HG02938 (cell line): ENCODE measurements around the gene RPL39L.

Source experiments
- ATAC-seq: cut with Tn5 transposase; IDR thresholded peaks from one replicate; pipeline ENCODE4 v1.9.1; 2021; ENCODE audit warnings: mild to moderate bottlenecking, moderate library complexity; ENCODE audit not compliant: unreplicated experiment

RPL39L gene

DNA sequence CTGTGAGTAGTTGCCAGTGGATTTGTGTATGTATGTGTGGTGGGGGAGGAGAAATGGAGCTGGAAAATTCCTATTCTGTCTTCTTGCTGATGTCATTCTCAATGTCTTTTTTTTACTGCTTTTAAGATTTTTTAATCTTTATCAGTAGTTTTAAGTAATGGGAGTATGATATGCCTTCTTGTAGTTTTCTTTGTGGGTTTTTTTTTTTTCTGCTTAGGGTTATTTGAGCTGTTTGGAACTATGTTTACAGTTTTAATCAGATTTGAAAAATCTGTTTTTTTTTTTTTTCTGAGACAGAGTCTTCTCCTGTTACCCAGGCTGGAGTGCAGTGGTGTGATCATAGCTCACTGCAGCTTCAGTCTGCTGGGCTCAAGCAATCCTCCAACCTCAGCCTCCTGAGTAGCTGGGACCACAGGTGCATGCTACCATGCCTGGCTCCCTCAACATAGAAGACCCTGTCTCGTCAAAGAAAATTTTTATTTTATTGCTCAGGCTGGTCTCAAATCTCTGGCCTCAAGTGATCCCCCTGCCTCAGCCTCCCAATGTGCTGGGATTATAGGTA lies 37.1 kb downstream of the RPL39L start:
- no peak for ATAC-seq

DNA sequence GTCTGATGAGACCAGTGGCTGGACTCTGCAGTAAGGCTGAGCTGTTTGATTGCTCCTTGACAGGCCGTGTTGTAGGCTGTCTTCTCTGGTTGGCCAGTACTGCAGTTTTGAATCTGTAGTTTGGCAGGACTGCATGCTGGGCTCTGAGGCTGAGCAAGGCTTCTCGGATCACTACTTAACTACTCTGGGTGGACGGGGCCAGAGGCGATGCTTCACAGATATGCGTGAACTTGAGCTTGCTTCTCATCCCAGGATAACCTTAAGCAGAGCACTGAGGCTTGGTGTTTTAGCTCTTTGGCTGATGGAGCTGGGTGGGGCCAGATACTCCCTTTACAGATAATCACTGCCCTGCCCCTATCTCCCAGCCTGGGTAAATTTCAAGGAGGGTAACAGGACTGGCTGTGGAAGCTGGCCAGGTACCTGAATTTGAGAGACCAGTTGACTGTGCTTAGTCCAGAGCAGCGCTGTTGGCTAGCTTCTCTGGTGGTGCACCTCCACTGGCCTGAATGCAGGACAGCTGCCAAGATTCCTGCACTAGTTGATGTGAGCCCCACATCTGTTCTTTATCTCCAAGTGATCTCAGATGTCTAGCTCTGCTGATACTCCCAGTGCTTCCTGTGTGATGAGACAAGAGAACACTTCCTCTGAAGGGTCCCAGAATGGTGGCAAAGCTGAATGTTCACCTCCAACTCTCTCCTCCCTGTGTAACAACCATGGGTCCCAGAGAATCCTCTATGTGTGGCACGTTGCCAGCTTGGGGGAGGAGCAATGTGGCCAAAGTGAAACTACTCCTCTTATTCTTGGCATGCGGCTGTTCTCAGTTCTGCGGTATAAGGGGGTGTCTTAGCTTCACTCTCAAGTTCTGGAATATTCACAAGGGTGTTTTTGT lies 37.9 kb downstream of the RPL39L start:
- no peak for ATAC-seq

DNA sequence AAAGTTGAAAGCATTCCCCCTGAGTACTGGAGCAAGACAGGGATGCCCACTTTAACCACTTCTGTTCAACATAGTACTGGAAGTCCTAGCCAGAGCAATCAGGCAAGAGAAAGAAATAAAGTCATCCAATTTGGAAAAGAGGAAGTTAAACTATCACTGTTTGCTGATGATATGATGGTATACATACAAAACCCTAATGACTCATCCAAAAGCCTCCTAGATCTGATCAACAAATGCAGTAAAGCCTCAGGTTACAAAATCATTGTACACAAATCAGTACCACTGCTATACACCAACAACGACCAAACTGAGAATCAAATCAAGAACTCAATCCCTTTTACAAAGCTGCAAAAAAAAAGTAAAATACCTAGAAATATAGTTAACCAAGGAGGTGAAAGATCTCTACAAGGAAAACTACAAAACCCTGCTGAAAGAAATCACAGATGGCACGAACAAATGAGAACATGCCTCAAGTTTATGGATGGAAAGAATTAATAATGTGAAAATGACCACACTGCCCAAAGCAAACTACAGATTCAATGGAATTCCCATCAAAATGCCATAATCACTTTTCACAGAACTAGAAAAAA lies 40.3 kb downstream of the RPL39L start:
- no peak for ATAC-seq

DNA sequence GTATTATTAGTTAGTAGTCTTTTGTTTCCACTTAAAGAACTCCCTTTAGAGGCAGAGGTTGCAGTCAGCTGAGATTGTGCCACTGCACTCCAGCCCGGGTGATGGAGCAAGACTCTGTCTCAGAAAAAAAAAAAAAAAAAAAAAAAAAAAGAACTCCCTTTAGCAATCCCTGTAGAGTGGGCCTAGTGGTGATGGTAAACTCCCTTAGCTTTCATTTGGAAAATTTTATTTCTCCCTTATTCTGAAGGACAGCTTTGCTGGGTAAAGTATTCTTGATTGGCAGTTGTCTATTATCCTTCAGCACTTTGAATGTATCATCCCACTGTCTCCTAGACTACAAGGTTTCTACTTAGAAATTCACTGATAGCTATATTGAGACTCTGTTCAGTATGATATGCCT lies 46.0 kb downstream of the RPL39L start:
- ATAC-seq = no peak

- no peak for ATAC-seq
Measured at GRCh38 chr3:187088701-187089100, 50.6 kb downstream of the RPL39L start.

DNA sequence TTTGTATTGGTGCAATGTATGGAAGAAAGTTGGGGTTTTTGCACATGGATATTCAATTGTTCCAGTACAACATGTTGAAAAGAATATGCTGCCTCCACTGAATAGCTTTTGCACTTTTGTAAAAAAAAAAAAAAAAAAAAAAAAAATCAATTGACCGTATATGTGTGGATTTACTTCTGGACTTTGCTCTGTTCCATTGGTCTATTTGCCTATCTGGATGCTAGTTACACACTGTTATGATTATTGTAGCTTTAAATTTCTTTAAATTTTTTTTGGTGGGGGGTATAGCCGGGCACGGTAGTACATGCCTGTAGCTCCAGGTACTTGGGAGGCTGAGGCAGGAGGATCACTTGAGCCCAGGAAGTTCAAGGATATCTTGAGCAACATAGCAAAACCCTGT lies 52.5 kb downstream of the RPL39L start:
- no peak for ATAC-seq

- ATAC-seq = no peak
Measured at GRCh38 chr3:187085933-187086332, 53.4 kb downstream of the RPL39L start.

- ATAC-seq = no peak
Measured at GRCh38 chr3:187085021-187085666, 54.2 kb downstream of the RPL39L start.

DNA sequence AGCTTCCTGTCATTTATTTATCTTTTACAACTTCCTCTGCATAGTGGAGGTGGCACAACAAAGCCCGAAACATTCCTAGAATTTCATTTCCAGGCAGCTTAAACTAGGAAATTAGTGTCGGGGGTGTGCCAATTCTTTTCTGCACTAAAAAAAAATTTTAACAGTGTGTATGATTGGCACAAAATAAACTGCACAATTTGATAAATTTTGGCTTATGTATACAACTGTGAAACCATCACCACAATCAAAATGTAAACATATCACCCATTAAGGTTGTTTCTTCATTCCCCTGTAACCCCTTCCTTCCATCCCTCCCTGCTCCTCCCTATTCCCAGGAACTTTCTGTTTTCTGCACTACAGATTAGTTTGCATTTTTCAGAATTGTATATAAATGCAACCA lies 54.7 kb downstream of the RPL39L start:
- no peak for ATAC-seq

DNA sequence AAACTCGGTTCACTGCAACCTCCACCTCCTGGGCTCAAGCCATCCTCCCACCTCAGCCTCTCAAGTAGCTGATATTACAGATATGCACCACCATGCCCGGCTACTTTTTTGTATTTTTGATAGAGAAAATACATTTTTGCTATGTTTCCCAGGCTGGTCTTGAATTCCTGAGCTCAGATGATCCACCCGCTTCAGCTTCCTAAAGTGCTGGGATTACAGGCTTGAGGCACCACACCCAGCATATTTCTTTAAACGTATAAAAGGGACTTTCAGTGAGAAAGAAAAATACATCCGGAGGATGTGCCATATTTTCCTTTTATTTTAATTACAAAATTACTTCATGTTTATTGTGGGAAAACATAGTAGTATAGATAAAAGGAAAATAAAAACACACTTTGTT lies 55.2 kb downstream of the RPL39L start:
- ATAC-seq = no peak

DNA sequence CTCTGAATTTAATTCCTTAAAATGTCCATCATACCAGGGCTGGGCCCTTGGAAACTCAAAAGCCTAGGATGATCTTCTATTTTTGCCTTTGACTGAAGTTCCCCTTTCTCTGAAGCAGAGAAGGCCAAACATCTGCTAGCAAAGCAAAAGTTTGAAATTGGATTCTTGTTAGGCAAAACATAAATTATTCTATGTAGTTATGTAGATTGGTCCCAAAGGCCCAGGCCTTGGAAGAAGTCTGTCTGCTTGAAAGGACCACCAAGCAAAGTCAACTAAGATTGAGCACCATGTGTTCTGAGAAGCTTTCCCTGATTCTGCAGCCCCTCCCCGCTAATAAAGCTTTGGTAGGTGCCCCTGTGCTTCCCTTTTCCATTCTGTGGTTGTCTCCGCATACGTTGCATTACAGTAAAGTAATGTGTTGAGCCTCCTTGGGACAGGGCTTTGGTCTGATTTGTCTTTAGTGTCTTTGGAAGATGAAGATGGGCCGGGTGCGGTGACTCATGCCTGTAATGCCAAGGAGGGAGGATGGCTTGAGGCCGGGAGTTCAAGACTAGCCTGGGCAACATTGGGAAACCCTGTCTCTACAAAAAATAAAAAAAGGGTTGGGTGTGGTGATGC lies 56.4 kb downstream of the RPL39L start:
- ATAC-seq = no peak

DNA sequence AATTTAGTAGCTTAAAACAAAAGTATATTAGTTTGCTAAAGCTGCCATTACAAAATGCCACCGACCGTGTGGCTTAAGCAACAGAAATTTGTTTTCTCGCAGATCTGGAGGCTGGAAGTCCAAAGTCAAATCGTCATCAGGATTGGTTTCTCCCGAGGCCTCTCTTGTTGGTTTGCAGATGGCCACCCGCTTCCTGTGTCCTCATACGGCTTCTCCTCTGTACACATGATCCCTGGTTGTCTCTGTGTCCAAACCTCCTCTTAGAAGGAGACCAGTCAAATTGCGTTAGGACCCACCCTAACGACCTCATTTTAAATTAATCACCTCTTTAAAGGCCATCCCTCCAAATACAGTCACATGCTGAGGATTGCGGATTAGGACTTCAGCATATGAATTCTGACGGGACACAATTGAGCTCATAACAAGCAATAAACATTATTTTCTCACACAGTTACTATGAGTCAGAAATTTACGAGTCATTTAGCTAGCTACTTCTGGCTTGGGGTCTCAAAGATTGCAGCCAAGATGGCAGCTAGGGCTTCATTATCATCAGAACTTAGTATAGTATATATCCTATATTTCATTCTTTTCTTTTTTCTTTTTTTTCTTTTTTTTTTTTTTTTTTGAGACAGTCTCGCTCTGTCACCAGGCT lies 58.4 kb downstream of the RPL39L start:
- no peak for ATAC-seq

GRCh38 chr3:187079090-187080022 lies 59.9 kb downstream of the RPL39L start:
- ATAC-seq = no peak

GRCh38 chr3:187077537-187077936 lies 61.8 kb downstream of the RPL39L start:
- no peak for ATAC-seq

GRCh38 chr3:187077085-187077484 lies 62.2 kb downstream of the RPL39L start:
- no peak for ATAC-seq

- ATAC-seq = no peak
Measured at GRCh38 chr3:187076297-187076696, 63.0 kb downstream of the RPL39L start.

GRCh38 chr3:187074846-187075245 lies 64.5 kb downstream of the RPL39L start:
- no peak for ATAC-seq

DNA sequence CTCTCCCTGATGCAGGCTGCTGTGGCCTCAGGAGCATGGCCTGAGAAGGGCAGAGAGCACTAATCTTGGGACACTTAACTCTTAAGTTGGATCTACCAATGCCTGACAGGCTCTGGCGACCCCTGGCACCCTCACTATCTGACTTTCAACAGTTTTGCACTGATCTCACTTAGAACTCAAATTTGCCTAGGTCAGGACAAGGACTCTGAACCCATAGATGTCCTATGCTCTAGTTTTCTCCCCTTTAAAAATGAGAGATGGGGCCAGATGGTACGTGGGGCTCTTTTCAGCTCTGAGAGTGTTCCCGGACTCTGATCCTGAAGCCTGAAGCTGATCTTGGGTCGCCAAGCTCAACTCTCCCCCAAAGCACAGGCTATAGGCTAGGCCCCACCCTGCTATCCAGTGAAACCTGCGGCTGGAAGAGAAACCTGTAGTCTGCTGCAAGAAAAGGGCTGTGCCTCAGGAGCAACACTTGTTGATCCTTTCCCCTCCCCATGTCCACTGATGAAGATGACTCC lies 65.7 kb downstream of the RPL39L start:
- no peak for ATAC-seq

- ATAC-seq = no peak
Measured at GRCh38 chr3:187072511-187072910, 66.8 kb downstream of the RPL39L start.
